ENCODE results near the gene TMEM207.

Gene TMEM207

DNA sequence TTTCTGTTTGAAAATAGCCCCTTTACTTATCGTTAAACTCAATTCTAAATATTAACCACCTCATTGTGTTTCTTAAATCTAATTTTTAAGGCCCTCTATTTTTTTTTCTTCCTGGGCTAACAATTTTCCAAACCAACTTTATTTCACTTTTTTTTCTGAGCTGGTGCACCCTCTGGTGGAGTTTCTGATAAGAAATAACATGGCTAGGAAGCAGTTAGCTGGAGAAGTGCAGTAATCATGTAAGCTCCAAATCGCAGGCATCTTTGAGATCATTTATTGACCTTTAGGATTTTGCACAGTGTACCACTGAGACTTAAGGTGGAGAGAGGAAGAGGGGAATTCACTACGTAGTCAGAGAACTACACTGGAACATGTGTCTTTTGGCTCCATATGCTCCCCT is 6.4 kb downstream of the TMEM207 start:
- DNase-seq = no peak

DNA sequence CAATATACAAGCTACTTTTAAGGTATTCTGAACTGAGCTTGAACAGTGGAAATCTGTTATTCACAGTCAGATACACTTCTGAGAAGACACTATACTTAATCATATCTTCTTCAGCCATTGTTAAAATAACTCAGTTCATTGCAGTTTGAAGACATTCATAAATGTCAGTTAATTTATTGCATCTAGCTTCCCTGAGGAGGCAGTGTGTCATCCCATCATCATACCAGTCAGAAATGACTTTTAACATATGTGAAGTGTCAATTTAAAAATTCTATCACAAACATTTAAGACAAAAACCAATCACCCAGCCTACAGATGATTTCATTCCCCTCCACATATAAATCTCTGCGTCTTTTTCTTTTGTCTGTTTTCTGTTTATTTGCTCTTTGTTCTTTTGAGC is 7.5 kb downstream of the TMEM207 start:
- no peak for DNase-seq

DNA sequence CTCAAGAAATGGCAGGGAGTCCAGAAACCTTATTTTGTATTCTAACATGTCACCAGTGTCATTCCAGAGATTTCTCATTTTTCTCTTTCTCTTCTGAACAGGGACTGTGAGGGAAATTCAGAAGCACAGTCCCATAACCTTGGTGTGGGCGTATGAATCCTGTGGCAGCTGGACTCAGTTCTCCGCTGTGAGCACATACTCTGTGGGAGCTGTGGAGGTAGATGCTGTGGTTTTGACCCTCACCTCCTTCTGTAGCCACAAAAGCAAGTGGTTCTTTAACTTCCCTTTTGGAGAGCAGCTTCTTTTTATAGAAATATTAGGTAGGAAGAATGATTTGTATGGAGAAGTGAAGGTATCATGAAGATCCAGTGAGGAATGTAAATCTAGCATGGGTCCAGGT is 13.4 kb downstream of the TMEM207 start:
- DNase-seq = no peak

DNA sequence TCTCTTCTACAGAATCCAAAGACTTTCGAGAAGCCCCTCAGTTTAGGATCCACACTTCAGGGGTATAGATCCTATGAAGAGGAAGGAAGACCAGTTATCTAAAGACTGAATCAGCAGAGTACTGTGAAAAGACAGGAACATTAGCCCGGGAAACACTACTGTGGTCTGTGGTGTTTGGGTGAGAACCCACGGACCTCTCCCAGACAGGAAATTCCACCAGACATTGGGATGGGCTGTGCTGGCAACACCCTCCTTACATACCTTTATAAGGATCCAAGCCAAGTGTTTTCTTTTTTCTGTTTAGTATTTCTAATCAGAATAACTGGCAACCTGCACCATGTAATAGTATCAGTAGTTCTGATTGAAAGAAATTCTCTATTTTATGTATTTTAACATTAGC is 14.1 kb downstream of the TMEM207 start:
- DNase-seq = no peak

DNA sequence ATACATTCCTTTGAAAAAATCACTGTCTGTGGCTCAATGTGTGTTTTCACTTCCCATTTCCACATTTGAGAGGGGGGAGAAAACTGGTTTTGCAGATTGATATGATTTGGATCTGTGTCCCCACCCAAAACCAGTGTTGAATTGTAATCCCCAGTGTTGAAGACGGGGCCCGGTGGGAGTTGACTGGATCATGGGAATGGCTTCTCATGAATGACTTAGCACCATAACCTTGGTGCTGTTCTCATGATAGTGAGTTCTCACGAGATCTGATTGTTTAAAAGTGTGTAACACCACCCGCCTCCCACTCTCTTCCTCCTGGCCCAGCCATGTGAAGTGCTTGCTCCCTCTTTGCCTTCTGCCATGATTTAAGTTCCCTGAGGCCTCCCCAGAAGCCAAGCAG is 16.1 kb downstream of the TMEM207 start:
- DNase-seq = no peak

- DNase-seq = no peak
Observed at GRCh38 chr3:190432216-190432615, 17.5 kb downstream of the TMEM207 start.

DNA sequence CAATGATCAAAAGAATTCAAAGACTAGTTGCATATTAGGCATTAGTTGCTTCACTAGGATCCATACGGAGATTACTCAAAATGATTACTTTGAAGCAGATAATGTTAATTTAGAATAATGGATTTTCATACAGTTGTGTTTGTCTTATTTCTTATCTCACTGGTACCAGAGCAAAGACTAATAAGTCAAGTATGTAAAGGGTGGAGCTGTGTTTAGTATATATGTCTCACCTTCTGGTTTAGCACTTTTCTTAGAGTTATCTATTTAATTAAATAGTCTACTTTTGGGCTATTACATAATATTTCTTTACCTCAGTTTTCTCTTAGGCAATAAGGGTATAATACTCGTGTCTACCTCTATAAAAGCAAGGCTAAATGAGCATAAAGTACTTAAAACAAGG is 18.8 kb downstream of the TMEM207 start:
- no peak for DNase-seq

DNA sequence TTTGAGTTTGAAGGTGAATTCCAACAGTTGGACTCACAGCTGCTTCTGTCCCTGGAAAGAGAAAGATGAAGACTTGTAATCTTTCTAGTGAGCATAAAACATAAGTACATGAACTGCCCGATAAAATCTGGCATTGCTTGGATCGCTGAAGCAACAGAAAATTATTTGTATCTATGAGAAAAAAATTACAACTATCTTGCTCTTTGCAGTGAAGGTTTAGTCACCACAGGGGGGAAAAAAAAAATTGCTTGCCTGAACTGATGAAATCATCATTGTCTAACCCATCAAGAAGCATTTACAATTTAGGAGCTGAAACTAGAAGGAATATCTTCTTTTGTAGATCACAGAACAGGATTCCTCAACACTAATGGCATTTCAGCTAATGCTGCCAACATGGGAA is 20.0 kb downstream of the TMEM207 start:
- no peak for DNase-seq

DNA sequence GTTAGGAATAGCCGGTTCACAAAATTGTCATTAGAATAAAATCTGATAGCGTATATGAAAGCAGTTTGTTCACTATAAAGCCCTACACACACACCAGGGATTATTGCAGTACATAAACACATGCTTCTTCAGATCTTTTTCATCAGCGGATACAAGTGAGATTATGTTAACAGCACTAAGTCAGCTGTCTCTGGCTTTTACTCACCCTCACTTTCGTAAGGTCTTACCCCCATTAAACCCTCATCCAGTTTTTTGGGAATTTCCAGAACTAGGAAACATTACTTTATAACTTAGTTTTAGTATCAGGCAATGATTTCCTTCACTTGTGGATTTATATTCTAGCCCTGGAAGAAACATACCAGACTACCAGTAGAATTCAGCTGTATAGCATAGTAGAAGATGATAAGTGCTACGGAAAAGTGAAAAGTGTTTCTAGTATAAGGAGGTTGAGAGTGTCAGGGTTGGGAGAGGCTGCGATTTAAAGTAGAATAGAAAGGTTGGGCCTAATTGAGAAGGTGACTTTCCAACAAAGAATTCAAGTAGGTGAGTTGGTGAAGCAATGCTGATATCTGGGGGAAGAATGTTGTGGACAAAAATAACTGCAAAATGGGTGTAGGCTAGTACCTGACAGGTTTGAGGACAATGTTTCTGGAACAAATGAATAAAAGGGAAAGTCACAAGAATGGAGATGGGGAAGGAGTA is 22.7 kb downstream of the TMEM207 start:
- no peak for DNase-seq

- no peak for DNase-seq
Observed at GRCh38 chr3:190425833-190426232, 23.9 kb downstream of the TMEM207 start.

DNA sequence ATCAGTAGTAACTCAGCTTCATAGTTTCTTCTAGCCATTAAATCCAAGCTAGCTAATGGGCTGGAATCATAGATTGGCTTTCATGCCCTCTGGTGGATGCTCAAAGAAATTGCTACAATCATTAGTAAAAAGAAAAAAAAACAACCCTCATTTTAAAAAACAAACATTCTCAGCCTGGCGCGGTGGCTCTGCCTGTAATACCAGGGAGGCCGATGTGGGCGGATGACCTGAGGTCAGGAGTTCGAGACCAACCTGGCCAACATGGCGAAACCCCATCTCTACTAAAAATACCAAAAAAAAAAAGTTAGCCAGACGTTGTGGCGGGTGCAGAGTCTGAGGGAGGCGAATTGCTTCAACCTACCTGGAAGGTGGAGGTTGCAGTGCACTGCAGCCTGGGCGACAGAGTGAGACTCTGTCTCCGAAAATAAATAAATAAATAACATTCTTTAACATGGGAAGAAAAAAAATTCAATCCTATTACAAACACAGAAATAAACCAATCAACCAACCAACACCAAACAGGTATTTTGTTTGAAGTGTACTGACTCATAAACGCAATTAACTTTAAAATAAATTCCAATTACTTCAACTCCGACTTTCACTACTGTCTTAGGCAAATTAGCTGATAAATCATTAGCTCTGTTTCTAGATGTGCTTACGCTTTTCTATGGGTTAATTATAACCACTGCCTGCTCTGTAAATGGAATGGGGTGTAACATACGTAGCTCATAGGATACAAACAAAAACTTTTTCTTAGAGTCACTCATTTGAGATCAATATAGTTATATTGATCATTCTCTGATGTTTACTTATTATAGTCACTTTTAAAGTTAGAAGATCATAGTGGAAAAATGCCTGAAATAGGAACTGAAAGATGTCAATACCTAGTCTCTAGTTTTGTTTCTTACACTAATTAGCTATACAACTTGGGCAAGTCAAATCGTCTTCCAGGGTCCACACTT is 24.9 kb downstream of the TMEM207 start:
- DNase-seq = no peak

DNA sequence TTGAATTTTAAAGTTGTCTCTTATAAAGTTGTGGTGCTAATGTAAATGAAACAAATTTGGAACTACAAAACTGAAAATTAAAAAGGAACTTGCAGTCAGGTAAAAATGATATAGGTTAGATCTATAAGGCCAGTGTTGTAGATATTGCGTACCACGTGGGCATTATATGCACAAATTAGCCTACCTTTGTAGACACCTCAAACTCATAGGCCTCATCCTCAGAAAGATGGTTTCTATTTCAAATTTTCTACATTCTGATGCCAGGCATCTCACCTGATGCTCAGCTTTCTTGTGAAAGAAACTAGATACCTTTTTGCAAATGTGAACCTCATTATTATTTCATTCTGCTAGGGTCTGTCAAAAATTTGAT is 25.6 kb downstream of the TMEM207 start:
- no peak for DNase-seq

- no peak for DNase-seq
Observed at GRCh38 chr3:190414297-190414696, 35.4 kb downstream of the TMEM207 start.

DNA sequence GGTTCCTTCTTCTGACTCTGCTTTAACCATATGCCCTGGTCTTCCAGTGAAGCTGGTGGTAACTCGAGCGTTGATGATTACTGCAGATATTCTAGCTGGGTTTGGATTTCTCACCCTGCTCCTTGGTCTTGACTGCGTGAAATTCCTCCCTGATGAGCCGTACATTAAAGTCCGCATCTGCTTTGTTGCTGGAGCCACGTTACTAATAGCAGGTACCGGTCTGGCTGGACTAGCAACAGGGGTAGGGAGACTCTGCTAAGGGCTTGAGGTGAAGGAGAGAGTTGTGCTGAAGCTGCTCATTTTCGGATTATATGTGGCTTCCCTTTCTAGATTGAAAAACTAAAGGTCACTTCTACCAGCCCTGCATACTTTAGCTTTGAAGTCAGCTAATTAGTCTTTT is 45.0 kb downstream of the TMEM207 start:
- DNase-seq = no peak

DNA sequence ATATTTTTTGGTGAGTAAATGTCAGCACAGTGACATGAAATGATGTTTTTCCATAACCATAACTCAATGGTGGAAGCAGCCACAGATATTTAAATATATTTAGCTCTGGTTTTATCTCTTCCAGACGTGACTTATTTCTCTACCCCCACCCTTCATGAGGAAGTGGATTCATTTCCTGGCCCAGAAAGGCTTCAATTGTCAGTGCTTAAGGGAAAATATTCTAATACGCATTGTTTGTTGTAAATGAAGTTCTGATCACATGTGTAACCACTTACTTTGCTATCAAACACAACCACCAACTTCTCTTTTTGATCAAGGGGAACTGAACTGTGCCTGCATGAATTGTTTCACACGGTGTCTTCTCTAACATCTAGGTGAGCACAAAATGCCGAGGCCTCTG is 47.7 kb downstream of the TMEM207 start:
- DNase-seq = no peak

- DNase-seq = no peak
Observed at GRCh38 chr3:190399677-190400076, 50.0 kb downstream of the TMEM207 start.

DNA sequence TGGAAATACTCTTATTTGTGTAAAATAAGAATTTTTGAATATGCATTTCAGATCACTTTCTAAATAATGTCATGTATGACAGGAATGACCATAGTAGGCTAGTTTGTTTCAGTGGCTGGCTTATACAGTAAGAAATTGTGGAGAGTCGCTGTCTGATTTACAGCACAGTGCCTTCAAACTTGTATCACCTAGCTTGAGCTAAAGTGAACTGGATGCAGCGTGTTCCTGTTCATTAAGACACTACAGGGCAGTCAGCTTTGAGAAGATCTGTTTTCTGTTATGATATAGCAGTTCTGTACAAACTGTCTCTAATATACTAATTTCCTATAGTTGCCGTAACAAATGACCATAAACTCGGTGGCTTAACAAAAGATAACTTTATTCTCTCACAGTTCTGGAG is 51.8 kb downstream of the TMEM207 start:
- no peak for DNase-seq

DNA sequence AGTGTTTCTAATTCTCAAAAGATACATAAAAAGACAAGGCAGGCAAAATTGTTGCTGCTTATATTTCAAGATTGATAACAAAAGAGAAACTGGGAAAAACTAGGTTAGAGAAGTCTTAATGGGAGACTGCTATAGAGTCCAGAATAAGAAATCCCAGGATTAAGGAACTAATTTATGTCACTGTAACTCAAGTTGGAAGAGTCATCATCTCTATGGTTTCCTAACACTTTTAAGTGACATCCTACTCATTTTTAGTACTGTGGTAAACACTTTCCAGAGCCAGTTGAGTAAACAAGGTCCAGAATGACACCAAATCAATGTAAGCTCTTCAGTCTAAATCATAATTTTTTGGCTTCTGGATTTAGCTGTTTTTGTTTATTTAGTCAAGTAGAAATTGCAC is 53.7 kb downstream of the TMEM207 start:
- no peak for DNase-seq

DNA sequence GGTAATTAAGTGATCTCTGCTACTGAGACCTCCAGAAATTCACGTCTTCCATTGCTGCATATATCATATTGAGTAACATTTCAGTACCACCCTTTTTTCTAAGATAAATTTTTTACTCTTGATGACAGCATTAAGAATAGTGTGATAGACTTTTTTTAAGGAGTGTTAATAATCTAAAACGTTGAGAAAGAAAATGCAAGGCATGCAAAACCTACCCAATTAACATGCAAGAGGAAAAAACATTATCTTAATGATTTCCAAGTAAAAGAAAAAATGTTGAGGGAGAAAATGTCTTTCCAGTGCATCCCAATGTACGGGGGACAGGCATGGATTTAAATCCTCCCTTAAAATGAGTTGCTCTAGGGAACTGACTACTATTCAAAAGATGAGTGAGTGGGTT is 61.0 kb downstream of the TMEM207 start:
- DNase-seq = no peak

DNA sequence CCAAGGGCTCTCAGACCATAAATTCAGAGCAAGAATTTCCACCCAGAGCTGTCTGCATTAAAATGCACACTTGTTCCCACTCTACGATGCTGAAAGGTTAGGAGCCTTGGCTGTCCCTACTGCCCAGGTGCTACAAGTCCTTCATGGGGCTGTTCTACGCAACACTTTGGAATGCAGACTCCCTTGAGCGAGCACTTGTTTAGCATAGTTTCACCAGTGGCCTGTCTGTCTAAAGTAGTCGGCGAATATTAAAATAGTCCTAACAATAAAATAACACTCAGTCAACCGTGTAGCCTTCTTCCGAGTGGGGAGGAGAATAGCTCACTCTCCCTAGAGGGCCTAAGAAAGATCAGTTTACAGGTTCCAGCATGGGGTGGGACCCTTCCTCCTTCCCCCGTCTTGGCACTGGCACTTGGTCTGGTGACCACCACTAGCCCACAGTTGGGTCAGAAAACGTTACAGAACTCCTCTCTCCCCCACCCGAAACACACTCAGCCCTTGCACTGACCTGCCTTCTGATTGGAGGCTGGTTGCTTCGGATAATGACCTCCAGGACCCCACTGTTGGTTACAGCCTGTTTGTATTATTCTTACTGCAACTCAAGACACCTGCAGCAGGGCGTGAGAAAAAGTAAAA is 62.0 kb downstream of the TMEM207 start, which contains the start of gene CLDN16:
CLDN16 (plus strand) TSS at position 586 of the 636 bp plus-strand sequence. CDS start 167 bp downstream, outside the sequence.
- no peak for DNase-seq

GRCh38 chr3:190385731-190386688 is 63.7 kb downstream of the TMEM207 start:
- no peak for DNase-seq

DNA sequence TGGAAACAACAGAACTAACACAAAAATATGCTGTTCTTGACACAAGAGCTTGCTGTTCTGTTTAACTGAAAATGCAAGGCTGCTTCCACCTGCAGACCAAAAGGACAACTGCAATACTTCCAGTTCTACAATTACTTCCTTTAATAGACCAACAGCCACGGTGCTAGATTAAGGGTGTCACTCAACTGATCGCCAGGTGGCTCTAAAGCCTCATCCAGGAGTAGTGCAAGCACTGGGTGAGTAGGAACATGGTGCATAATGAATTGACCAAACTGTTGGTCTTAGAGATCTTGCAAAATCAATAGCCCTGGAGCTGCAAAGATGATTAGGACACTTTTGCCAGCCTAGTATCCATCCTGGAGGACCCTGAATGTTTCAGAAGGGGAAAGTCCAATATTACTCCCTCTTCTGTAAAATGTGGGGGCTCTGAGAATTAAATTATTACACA is 65.4 kb downstream of the TMEM207 start:
- DNase-seq = no peak
